HUDEP-2 (cell line): ENCODE data around the gene CELF6.

ENCODE experiments used
- DNase-seq, 76 experiments: peaks; one replicate each; lab custom pipeline; 2025; ENCODE audit not compliant: unreplicated experiment in 76 of 76; lab: John Stamatoyannopoulos, UW

The CELF6 gene

GRCh38 chr15:72319985-72320671 is at the start of gene CELF6:
CELF6 (minus strand) TSS chr15:72320157; CDS start chr15:72319874, 283 bp downstream.
- DNase-seq: peak in 71 of 76 experiments; percentile 6 to 82 (median 59)

- no peak for DNase-seq
These were observed 48.9 kb upstream of the CELF6 start for GRCh38 chr15:72368899-72369298.

GRCh38 chr15:72368325-72368724 is 48.4 kb upstream of the CELF6 start:
- DNase-seq: no peak

GRCh38 chr15:72365844-72366243 is 45.9 kb upstream of the CELF6 start:
- DNase-seq: no peak

GRCh38 chr15:72361176-72361575 is 41.2 kb upstream of the CELF6 start:
- DNase-seq: no peak

- DNase-seq: peak in 63 of 76 experiments; percentile 3 to 82 (median 49)
These were observed 38.8 kb upstream of the CELF6 start for GRCh38 chr15:72358650-72359171.

GRCh38 chr15:72358121-72358520 is 38.2 kb upstream of the CELF6 start:
- no peak for DNase-seq

- DNase-seq: no peak
These were observed 34.5 kb upstream of the CELF6 start for GRCh38 chr15:72354496-72354895.

GRCh38 chr15:72353266-72353665 is 33.3 kb upstream of the CELF6 start:
- DNase-seq: no peak

- DNase-seq: no peak
These were observed 25.8 kb upstream of the CELF6 start for GRCh38 chr15:72345806-72346205.

GRCh38 chr15:72345280-72345679 is 25.3 kb upstream of the CELF6 start:
- no peak for DNase-seq

- no peak for DNase-seq
These were observed 24.6 kb upstream of the CELF6 start for GRCh38 chr15:72344602-72345001.

- DNase-seq: peak in 9 of 76 experiments; percentile 0 to 42 (median 10)
These were observed 22.4 kb upstream of the CELF6 start for GRCh38 chr15:72342385-72342784.

- no peak for DNase-seq
These were observed 21.4 kb upstream of the CELF6 start for GRCh38 chr15:72341361-72341760.

GRCh38 chr15:72340366-72340765 is 20.4 kb upstream of the CELF6 start:
- DNase-seq: no peak

- peak in 1 of 76 experiments; percentile 6 for DNase-seq
These were observed 19.8 kb upstream of the CELF6 start for GRCh38 chr15:72339777-72340177.

GRCh38 chr15:72338617-72339321 is 18.8 kb upstream of the CELF6 start:
- no peak for DNase-seq

GRCh38 chr15:72338148-72338547 is 18.2 kb upstream of the CELF6 start:
- DNase-seq: no peak

- DNase-seq: no peak
These were observed 14.9 kb upstream of the CELF6 start for GRCh38 chr15:72334842-72335241.

GRCh38 chr15:72331021-72331420 is 11.1 kb upstream of the CELF6 start:
- no peak for DNase-seq

- DNase-seq: no peak
These were observed 3.8 kb upstream of the CELF6 start for GRCh38 chr15:72323752-72324151.
